ENCODE measurements around the gene C10orf95. TPM values are rescaled to one million over a fixed set of nuclear protein-coding genes. Genes with fewer than 3 reads are reported as not detected.

The C10orf95 gene
- total and polyA plus RNA-seq, 2 of the 13 experiments (the other 11 are each of a cell fraction or from before 2014, with no cell fraction given), result 0.05 to 0.07 TPM

DNA sequence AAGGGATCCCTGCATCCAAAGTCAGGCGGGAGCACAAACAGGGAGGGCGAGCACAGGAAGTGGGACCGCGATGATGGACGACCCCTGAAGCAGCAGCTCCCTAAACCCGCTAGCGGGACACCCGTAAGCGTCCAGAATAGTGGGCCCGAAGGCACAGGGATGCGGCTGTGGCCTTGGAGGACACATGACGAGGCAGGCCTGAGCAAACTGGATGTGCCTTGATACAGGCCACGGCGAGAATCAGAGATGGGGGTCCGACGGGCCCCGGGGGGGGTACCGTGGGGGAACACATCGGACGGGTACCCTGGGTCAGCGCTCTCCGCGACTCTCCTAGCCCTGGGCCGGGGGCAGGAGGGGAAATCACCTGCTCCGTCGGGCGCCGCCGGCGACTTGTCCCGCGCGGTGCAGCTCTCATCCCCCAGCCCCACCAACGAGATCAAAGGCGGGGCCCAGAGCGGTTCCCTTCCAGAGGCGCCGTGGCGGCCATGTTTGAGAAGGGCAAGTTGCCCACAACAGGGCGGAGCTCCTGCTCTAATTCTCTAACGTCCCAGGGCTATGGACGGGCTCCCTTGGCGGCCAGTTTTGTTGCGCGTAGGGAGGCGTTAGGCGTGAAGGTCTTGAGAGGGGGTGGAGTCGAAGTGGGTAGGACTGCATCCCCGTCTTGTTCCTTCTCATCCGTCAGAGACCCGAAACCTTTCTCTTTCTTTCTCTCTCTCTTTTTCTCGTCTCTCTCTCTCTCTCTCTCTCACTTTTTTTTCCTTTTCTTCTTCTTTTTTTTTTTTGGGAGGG, 19.0 kb downstream of the C10orf95 start, which contains the start of gene CUEDC2 (continued):
- TF ChIP-seq, protein P1, sequence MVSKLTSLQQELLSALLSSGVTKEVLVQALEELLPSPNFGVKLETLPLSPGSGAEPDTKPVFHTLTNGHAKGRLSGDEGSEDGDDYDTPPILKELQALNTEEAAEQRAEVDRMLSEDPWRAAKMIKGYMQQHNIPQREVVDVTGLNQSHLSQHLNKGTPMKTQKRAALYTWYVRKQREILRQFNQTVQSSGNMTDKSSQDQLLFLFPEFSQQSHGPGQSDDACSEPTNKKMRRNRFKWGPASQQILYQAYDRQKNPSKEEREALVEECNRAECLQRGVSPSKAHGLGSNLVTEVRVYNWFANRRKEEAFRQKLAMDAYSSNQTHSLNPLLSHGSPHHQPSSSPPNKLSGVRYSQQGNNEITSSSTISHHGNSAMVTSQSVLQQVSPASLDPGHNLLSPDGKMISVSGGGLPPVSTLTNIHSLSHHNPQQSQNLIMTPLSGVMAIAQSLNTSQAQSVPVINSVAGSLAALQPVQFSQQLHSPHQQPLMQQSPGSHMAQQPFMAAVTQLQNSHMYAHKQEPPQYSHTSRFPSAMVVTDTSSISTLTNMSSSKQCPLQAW (CRISPR knock-in tag; IDR thresholded peaks at IDR 0.05), result peak; percentile 67; the same call in 1 of the 2 replicates
- TF ChIP-seq SP4 (CRISPR knock-in tag; IDR thresholded peaks at IDR 0.05) (peak; percentile 90), ZNF331 (CRISPR knock-in tag; IDR thresholded peaks at IDR 0.05) (peak; percentile 64; the same call in 1 of the 2 replicates), EP300 (IDR thresholded peaks at IDR 0.05; ENCODE audit: low read depth in 2 of 2, low read length in 2 of 2) (0 out of 4 replicates have a peak, but pooled peaks of 1 of the 2 experiments have one; percentile 17), EP300 (CRISPR knock-in tag; IDR thresholded peaks at IDR 0.05; ENCODE audit: borderline replicate concordance) (no peak), SATB2 (CRISPR knock-in tag; IDR thresholded peaks at IDR 0.05) (no peak), MXD4 (CRISPR knock-in tag; IDR thresholded peaks at IDR 0.05) (peak; percentile 56; the same call in 1 of the 2 replicates), RAD21 (CRISPR knock-in tag; IDR thresholded peaks at IDR 0.05) (0 out of 2 replicates have a peak, but pooled peaks have one; percentile 40), SMC3 (IDR thresholded peaks at IDR 0.05; ENCODE audit: low read length) (no peak), TCF7 (IDR thresholded peaks at IDR 0.05; ENCODE audit: low read depth) (peak; percentile 80), ZNF788 (CRISPR knock-in tag; IDR thresholded peaks at IDR 0.05; ENCODE audit: borderline replicate concordance) (peak; percentile 85; the same call in 1 of the 2 replicates), ERF (CRISPR knock-in tag; IDR thresholded peaks at IDR 0.05) (peak; percentile 63), ASH2L (IDR thresholded peaks at IDR 0.05; ENCODE audit: insufficient read length, low read depth, low read length) (peak; percentile 74), SAFB2 (CRISPR knock-in tag; IDR thresholded peaks at IDR 0.05; ENCODE audit: borderline replicate concordance, low read depth) (no peak)
- TF ChIP-seq, protein P2, sequence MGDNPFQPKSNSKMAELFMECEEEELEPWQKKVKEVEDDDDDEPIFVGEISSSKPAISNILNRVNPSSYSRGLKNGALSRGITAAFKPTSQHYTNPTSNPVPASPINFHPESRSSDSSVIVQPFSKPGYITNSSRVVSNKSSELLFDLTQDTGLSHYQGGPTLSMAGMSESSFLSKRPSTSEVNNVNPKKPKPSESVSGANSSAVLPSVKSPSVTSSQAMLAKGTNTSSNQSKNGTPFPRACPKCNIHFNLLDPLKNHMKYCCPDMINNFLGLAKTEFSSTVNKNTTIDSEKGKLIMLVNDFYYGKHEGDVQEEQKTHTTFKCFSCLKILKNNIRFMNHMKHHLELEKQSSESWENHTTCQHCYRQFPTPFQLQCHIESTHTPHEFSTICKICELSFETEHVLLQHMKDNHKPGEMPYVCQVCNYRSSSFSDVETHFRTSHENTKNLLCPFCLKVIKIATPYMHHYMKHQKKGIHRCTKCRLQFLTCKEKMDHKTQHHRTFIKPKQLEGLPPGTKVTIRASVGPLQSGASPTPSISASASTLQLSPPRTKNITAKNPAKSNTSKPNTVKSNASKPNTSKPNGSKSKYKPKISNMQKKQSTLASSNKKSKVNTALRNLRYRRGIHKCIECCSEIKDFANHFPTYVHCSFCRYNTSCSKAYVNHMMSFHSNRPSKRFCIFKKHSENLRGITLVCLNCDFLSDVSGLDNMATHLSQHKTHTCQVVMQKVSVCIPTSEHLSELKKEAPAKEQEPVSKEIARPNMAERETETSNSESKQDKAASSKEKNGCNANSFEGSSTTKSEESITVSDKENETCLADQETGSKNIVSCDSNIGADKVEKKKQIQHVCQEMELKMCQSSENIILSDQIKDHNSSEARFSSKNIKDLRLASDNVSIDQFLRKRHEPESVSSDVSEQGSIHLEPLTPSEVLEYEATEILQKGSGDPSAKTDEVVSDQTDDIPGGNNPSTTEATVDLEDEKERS (CRISPR knock-in tag; IDR thresholded peaks at IDR 0.05), result peak; percentile 47; the same call in 1 of the 2 replicates
- TF ChIP-seq, protein P3, sequence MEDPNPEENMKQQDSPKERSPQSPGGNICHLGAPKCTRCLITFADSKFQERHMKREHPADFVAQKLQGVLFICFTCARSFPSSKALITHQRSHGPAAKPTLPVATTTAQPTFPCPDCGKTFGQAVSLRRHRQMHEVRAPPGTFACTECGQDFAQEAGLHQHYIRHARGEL (CRISPR knock-in tag; IDR thresholded peaks at IDR 0.05), result no peak
- TF ChIP-seq, protein P4, sequence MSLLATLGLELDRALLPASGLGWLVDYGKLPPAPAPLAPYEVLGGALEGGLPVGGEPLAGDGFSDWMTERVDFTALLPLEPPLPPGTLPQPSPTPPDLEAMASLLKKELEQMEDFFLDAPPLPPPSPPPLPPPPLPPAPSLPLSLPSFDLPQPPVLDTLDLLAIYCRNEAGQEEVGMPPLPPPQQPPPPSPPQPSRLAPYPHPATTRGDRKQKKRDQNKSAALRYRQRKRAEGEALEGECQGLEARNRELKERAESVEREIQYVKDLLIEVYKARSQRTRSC (CRISPR knock-in tag; IDR thresholded peaks at IDR 0.05; ENCODE audit: low read depth), result no peak
- TF ChIP-seq, protein P5, sequence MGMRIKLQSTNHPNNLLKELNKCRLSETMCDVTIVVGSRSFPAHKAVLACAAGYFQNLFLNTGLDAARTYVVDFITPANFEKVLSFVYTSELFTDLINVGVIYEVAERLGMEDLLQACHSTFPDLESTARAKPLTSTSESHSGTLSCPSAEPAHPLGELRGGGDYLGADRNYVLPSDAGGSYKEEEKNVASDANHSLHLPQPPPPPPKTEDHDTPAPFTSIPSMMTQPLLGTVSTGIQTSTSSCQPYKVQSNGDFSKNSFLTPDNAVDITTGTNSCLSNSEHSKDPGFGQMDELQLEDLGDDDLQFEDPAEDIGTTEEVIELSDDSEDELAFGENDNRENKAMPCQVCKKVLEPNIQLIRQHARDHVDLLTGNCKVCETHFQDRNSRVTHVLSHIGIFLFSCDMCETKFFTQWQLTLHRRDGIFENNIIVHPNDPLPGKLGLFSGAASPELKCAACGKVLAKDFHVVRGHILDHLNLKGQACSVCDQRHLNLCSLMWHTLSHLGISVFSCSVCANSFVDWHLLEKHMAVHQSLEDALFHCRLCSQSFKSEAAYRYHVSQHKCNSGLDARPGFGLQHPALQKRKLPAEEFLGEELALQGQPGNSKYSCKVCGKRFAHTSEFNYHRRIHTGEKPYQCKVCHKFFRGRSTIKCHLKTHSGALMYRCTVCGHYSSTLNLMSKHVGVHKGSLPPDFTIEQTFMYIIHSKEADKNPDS (CRISPR knock-in tag; IDR thresholded peaks at IDR 0.05), result no peak
- TF ChIP-seq, protein P6, sequence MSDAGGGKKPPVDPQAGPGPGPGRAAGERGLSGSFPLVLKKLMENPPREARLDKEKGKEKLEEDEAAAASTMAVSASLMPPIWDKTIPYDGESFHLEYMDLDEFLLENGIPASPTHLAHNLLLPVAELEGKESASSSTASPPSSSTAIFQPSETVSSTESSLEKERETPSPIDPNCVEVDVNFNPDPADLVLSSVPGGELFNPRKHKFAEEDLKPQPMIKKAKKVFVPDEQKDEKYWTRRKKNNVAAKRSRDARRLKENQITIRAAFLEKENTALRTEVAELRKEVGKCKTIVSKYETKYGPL (CRISPR knock-in tag; IDR thresholded peaks at IDR 0.05), result no peak
- TF ChIP-seq, protein P7, sequence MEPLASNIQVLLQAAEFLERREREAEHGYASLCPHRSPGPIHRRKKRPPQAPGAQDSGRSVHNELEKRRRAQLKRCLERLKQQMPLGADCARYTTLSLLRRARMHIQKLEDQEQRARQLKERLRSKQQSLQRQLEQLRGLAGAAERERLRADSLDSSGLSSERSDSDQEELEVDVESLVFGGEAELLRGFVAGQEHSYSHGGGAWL (CRISPR knock-in tag; IDR thresholded peaks at IDR 0.05), result peak; percentile 74
